Measurements from ENCODE around the gene PTCD3.
A peak's percentile ranks its signal among the peaks of the same experiment; 100 is the strongest.

PTCD3 gene

GRCh38 chr2:86105969-86106945 is at the start of gene PTCD3:
PTCD3 (plus strand) TSS chr2:86106235; CDS start chr2:86106248, 13 bp downstream.
- peak; percentile 99 for DNase-seq

- no peak for DNase-seq
Measured at GRCh38 chr2:86056590-86057331, 49.3 kb upstream of the PTCD3 start.

GRCh38 chr2:86062043-86062442 is 44.0 kb upstream of the PTCD3 start:
- no peak for DNase-seq

- no peak for DNase-seq
Measured at GRCh38 chr2:86064006-86064405, 42.0 kb upstream of the PTCD3 start.

- no peak for DNase-seq
Measured at GRCh38 chr2:86065512-86065911, 40.5 kb upstream of the PTCD3 start.

- peak; percentile 22 for DNase-seq
Measured at GRCh38 chr2:86066007-86066578, 39.9 kb upstream of the PTCD3 start.

- no peak for DNase-seq
Measured at GRCh38 chr2:86066915-86067314, 39.1 kb upstream of the PTCD3 start.

- peak; percentile 38 for DNase-seq
Measured at GRCh38 chr2:86068136-86068588, 37.9 kb upstream of the PTCD3 start.

GRCh38 chr2:86068648-86069047 is 37.4 kb upstream of the PTCD3 start:
- no peak for DNase-seq

GRCh38 chr2:86069091-86069685 is 36.8 kb upstream of the PTCD3 start:
- DNase-seq: no peak

GRCh38 chr2:86069783-86070339 is 36.2 kb upstream of the PTCD3 start:
- DNase-seq: no peak

GRCh38 chr2:86070868-86071267 is 35.2 kb upstream of the PTCD3 start:
- DNase-seq: no peak

GRCh38 chr2:86072271-86072858 is 33.7 kb upstream of the PTCD3 start:
- DNase-seq: peak; percentile 17

GRCh38 chr2:86073225-86073624 is 32.8 kb upstream of the PTCD3 start:
- DNase-seq: no peak

- DNase-seq: no peak
Measured at GRCh38 chr2:86074256-86074655, 31.8 kb upstream of the PTCD3 start.

- DNase-seq: no peak
Measured at GRCh38 chr2:86074811-86075210, 31.2 kb upstream of the PTCD3 start.

- no peak for DNase-seq
Measured at GRCh38 chr2:86075886-86076285, 30.1 kb upstream of the PTCD3 start.

- DNase-seq: peak; percentile 51
Measured at GRCh38 chr2:86078774-86079545, 27.1 kb upstream of the PTCD3 start.

- peak; percentile 88 for DNase-seq
Measured at GRCh38 chr2:86079981-86080911, 25.8 kb upstream of the PTCD3 start.

GRCh38 chr2:86081724-86082123 is 24.3 kb upstream of the PTCD3 start:
- no peak for DNase-seq

Measured in hematopoietic multipotent progenitor cell treated with erythropoietin and hydrocortisone succinate and interleukin-3 and kit ligand, for 4 days (in vitro differentiated cells).